Vagina (tissue), 2 donors: ENCODE measurements around the gene SLC5A10.

Experiments used
- CTCF ChIP-seq, 3 experiments: fragments of 450-650 bp in 2 of 3; fragments of 200-600 bp in 1 of 3; sonication (generic) in 1 of 3; IDR thresholded peaks; one replicate each; pipeline ENCODE4 v1.5.1; 2017 to 2019; ENCODE audit warnings: antibody characterized with exemption in 3 of 3, mild to moderate bottlenecking in 2 of 3, moderate library complexity in 2 of 3
- POLR2A ChIP-seq, 2 donors: fragments of 450-650 bp; IDR thresholded peaks; one replicate each; pipeline ENCODE4 v1.6.1; 2017; ENCODE audit warnings: antibody characterized with exemption in 2 of 2, mild to moderate bottlenecking in 2 of 2, moderate library complexity in 2 of 2
- POLR2AphosphoS5 ChIP-seq, 2 donors: sonication (generic); formaldehyde crosslinking; IDR thresholded peaks; one replicate each; pipeline ENCODE4 v1.9.0; 2017; ENCODE audit warnings: antibody characterized with exemption in 2 of 2, mild to moderate bottlenecking in 2 of 2, low read depth in 1 of 2; ENCODE audit not compliant: insufficient read depth in 1 of 2

DNA sequence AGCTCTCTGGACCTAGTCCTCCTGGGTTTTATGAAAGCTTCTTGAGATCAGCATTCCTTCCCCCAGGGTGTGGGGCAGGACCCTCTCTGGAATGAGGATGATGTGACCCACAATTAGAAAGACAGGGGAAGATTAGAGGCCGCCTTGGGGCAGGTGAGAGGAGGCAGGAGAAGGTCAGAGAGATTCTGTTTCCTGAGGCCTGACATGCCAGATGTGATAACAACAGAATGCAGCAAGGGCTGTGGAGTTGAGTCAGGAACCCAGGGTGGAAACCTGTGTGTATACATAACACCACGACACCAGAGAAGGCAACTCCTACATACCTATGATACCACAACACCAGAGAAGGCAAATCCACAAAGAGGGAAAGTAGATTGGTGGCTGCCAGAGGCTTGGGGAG lies 5.4 kb upstream of the SLC5A10 start:
- TF ChIP-seq CTCF (IDR thresholded peaks at IDR 0.05) (no peak), POLR2A (IDR thresholded peaks at IDR 0.05) (no peak), POLR2AphosphoS5 (IDR thresholded peaks at IDR 0.05; ENCODE audit: insufficient read depth in 1 of 2, low read depth in 1 of 2) (no peak)
